ENCODE data around the gene STK38. TPM values are rescaled to one million over a fixed set of nuclear protein-coding genes. Genes with fewer than 3 reads are reported as not detected.

STK38 gene
- total and polyA plus RNA-seq, 2 of the 13 experiments (the other 11 are each of a cell fraction or from before 2014, with no cell fraction given) = 10.3 to 20.7 TPM

DNA sequence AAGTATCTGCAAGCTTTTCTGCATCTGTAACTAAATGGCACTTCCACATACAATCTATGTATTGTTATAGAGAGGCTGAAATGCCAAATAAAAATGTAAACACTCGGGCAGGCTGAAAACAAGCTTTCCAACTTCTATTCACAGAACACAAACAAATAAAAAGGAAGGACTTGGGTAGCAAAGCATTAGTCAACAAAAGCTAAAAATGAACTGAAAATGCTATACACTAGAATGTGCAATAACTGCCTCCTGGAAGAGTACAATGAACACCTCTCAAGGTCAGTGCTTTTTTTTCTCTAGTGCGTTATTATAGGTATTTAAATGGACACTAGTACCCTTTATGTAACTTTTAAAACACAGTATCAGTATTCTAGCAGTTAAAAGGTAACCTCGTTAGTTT is 31.4 kb downstream of the STK38 start (continued):
- TF ChIP-seq, protein P1, sequence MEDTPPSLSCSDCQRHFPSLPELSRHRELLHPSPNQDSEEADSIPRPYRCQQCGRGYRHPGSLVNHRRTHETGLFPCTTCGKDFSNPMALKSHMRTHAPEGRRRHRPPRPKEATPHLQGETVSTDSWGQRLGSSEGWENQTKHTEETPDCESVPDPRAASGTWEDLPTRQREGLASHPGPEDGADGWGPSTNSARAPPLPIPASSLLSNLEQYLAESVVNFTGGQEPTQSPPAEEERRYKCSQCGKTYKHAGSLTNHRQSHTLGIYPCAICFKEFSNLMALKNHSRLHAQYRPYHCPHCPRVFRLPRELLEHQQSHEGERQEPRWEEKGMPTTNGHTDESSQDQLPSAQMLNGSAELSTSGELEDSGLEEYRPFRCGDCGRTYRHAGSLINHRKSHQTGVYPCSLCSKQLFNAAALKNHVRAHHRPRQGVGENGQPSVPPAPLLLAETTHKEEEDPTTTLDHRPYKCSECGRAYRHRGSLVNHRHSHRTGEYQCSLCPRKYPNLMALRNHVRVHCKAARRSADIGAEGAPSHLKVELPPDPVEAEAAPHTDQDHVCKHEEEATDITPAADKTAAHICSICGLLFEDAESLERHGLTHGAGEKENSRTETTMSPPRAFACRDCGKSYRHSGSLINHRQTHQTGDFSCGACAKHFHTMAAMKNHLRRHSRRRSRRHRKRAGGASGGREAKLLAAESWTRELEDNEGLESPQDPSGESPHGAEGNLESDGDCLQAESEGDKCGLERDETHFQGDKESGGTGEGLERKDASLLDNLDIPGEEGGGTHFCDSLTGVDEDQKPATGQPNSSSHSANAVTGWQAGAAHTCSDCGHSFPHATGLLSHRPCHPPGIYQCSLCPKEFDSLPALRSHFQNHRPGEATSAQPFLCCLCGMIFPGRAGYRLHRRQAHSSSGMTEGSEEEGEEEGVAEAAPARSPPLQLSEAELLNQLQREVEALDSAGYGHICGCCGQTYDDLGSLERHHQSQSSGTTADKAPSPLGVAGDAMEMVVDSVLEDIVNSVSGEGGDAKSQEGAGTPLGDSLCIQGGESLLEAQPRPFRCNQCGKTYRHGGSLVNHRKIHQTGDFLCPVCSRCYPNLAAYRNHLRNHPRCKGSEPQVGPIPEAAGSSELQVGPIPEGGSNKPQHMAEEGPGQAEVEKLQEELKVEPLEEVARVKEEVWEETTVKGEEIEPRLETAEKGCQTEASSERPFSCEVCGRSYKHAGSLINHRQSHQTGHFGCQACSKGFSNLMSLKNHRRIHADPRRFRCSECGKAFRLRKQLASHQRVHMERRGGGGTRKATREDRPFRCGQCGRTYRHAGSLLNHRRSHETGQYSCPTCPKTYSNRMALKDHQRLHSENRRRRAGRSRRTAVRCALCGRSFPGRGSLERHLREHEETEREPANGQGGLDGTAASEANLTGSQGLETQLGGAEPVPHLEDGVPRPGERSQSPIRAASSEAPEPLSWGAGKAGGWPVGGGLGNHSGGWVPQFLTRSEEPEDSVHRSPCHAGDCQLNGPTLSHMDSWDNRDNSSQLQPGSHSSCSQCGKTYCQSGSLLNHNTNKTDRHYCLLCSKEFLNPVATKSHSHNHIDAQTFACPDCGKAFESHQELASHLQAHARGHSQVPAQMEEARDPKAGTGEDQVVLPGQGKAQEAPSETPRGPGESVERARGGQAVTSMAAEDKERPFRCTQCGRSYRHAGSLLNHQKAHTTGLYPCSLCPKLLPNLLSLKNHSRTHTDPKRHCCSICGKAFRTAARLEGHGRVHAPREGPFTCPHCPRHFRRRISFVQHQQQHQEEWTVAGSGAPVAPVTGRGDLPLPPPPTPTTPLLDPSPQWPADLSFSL (CRISPR knock-in tag; IDR thresholded peaks at IDR 0.05) = no peak
- no peak for TF ChIP-seq PHF8 (CRISPR knock-in tag; IDR thresholded peaks at IDR 0.05)
- TF ChIP-seq SAP130 (CRISPR knock-in tag; IDR thresholded peaks at IDR 0.05; ENCODE audit: low read depth) = 0 out of 2 replicates have a peak, but pooled peaks have one; percentile 25
- TF ChIP-seq, protein P2, sequence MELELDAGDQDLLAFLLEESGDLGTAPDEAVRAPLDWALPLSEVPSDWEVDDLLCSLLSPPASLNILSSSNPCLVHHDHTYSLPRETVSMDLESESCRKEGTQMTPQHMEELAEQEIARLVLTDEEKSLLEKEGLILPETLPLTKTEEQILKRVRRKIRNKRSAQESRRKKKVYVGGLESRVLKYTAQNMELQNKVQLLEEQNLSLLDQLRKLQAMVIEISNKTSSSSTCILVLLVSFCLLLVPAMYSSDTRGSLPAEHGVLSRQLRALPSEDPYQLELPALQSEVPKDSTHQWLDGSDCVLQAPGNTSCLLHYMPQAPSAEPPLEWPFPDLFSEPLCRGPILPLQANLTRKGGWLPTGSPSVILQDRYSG (CRISPR knock-in tag; IDR thresholded peaks at IDR 0.05) = no peak
- no peak for TF ChIP-seq PHF21A (CRISPR knock-in tag; IDR thresholded peaks at IDR 0.05)
- no peak for TF ChIP-seq SOX6 (IDR thresholded peaks at IDR 0.05)
- peak; percentile 44; the same call in 1 of the 2 replicates for TF ChIP-seq SOX6 (CRISPR knock-in tag; IDR thresholded peaks at IDR 0.05)
- TF ChIP-seq, protein P3, sequence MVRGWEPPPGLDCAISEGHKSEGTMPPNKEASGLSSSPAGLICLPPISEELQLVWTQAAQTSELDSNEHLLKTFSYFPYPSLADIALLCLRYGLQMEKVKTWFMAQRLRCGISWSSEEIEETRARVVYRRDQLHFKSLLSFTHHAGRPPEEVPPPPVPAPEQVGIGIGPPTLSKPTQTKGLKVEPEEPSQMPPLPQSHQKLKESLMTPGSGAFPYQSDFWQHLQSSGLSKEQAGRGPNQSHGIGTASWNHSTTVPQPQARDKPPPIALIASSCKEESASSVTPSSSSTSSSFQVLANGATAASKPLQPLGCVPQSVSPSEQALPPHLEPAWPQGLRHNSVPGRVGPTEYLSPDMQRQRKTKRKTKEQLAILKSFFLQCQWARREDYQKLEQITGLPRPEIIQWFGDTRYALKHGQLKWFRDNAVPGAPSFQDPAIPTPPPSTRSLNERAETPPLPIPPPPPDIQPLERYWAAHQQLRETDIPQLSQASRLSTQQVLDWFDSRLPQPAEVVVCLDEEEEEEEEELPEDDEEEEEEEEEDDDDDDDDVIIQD (CRISPR knock-in tag; IDR thresholded peaks at IDR 0.05; ENCODE audit: low read depth) = no peak
- no peak for TF ChIP-seq RBM22 (optimal IDR thresholded peaks at IDR 0.05; ENCODE audit: low read length)
- no peak for TF ChIP-seq PAX8 (CRISPR knock-in tag; IDR thresholded peaks at IDR 0.05; ENCODE audit: borderline replicate concordance)
- TF ChIP-seq, protein P4, sequence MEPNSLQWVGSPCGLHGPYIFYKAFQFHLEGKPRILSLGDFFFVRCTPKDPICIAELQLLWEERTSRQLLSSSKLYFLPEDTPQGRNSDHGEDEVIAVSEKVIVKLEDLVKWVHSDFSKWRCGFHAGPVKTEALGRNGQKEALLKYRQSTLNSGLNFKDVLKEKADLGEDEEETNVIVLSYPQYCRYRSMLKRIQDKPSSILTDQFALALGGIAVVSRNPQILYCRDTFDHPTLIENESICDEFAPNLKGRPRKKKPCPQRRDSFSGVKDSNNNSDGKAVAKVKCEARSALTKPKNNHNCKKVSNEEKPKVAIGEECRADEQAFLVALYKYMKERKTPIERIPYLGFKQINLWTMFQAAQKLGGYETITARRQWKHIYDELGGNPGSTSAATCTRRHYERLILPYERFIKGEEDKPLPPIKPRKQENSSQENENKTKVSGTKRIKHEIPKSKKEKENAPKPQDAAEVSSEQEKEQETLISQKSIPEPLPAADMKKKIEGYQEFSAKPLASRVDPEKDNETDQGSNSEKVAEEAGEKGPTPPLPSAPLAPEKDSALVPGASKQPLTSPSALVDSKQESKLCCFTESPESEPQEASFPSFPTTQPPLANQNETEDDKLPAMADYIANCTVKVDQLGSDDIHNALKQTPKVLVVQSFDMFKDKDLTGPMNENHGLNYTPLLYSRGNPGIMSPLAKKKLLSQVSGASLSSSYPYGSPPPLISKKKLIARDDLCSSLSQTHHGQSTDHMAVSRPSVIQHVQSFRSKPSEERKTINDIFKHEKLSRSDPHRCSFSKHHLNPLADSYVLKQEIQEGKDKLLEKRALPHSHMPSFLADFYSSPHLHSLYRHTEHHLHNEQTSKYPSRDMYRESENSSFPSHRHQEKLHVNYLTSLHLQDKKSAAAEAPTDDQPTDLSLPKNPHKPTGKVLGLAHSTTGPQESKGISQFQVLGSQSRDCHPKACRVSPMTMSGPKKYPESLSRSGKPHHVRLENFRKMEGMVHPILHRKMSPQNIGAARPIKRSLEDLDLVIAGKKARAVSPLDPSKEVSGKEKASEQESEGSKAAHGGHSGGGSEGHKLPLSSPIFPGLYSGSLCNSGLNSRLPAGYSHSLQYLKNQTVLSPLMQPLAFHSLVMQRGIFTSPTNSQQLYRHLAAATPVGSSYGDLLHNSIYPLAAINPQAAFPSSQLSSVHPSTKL (CRISPR knock-in tag; IDR thresholded peaks at IDR 0.05) = peak; percentile 53; the same call in 1 of the 2 replicates
- TF ChIP-seq, protein P5, sequence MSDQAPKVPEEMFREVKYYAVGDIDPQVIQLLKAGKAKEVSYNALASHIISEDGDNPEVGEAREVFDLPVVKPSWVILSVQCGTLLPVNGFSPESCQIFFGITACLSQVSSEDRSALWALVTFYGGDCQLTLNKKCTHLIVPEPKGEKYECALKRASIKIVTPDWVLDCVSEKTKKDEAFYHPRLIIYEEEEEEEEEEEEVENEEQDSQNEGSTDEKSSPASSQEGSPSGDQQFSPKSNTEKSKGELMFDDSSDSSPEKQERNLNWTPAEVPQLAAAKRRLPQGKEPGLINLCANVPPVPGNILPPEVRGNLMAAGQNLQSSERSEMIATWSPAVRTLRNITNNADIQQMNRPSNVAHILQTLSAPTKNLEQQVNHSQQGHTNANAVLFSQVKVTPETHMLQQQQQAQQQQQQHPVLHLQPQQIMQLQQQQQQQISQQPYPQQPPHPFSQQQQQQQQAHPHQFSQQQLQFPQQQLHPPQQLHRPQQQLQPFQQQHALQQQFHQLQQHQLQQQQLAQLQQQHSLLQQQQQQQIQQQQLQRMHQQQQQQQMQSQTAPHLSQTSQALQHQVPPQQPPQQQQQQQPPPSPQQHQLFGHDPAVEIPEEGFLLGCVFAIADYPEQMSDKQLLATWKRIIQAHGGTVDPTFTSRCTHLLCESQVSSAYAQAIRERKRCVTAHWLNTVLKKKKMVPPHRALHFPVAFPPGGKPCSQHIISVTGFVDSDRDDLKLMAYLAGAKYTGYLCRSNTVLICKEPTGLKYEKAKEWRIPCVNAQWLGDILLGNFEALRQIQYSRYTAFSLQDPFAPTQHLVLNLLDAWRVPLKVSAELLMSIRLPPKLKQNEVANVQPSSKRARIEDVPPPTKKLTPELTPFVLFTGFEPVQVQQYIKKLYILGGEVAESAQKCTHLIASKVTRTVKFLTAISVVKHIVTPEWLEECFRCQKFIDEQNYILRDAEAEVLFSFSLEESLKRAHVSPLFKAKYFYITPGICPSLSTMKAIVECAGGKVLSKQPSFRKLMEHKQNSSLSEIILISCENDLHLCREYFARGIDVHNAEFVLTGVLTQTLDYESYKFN (CRISPR knock-in tag; conservative IDR thresholded peaks at IDR 0.05) = peak; percentile 24; the same call in 1 of the 2 replicates
- TF ChIP-seq, protein P6, sequence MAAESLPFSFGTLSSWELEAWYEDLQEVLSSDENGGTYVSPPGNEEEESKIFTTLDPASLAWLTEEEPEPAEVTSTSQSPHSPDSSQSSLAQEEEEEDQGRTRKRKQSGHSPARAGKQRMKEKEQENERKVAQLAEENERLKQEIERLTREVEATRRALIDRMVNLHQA (CRISPR knock-in tag; IDR thresholded peaks at IDR 0.05) = no peak
